Tibial nerve (tissue), 4 donors: ENCODE results near the gene KIAA0040. TPM values are rescaled to one million over a fixed set of nuclear protein-coding genes. Genes with fewer than 3 reads are reported as not detected.

Source experiments
- DNase-seq, 2 donors: peaks; one replicate each; pipeline ENCODE4 v3.0.0-alpha.2; 2019; ENCODE audit warnings: low spot score in 2 of 2
- H3K27ac ChIP-seq, 4 donors: fragments of 200-600 bp; sonication (generic) in 3 of 4; one replicate each; pipeline ENCODE4 v1.5.1; 2017 to 2019; ENCODE audit warnings: mild to moderate bottlenecking in 1 of 4
- H3K27me3 ChIP-seq, 2 donors: fragments of 200-600 bp; sonication (generic) in 1 of 2; one replicate each; pipeline versions ENCODE4 v1.5.1 to v1.6.0; 2017 to 2019
- H3K36me3 ChIP-seq, 3 donors: fragments of 200-600 bp; sonication (generic); one replicate each; pipeline ENCODE4 v1.5.1; 2018 to 2019
- H3K4me1 ChIP-seq, 4 donors: fragments of 200-600 bp; sonication (generic) in 3 of 4; one replicate each; pipeline ENCODE4 v1.5.1; 2017 to 2019
- H3K4me3 ChIP-seq, 4 donors: fragments of 200-600 bp; sonication (generic) in 3 of 4; one replicate each; pipeline ENCODE4 v1.5.1; 2017 to 2019; ENCODE audit warnings: mild to moderate bottlenecking in 1 of 4, moderate library complexity in 1 of 4
- H3K9me3 ChIP-seq, 4 donors: fragments of 200-600 bp; sonication (generic) in 3 of 4; one replicate each; pipeline ENCODE4 v1.5.1; 2017 to 2019
- EP300 ChIP-seq, 2 donors: sonication (generic); formaldehyde crosslinking; IDR thresholded peaks; one replicate each; pipeline ENCODE4 v1.6.1; 2017; ENCODE audit warnings: antibody characterized with exemption in 2 of 2, mild to moderate bottlenecking in 1 of 2
- POLR2A ChIP-seq, 2 donors: fragments of 450-650 bp; IDR thresholded peaks; one replicate each; pipeline ENCODE4 v1.6.1; 2017; ENCODE audit warnings: antibody characterized with exemption in 2 of 2, mild to moderate bottlenecking in 2 of 2, moderate library complexity in 2 of 2
- WGBS, 2 donors: methylation state at CpG; one replicate each; pipeline ENCODE4 v1.1.5; 2018; 5-methylcytosine and 5-hydroxymethylcytosine counted together
- total RNA-seq, 4 donors: library from RNA; depleted of rRNA; stranded (reverse); fragments of >200 nt; gene quantifications; one replicate each; pipeline ENCODE4 v1.1.0, GENCODE V29; 2016
- TF ChIP-seq, protein P1 (sequence below), 5 experiments: fragments of 200-600 bp in 3 of 5; fragments of 450-650 bp in 2 of 5; sonication (generic) in 3 of 5; IDR thresholded peaks; one replicate each; pipeline ENCODE4 v1.5.1; 2016 to 2019; ENCODE audit warnings: antibody characterized with exemption in 5 of 5, mild to moderate bottlenecking in 3 of 5, moderate library complexity in 2 of 5

KIAA0040 gene
- total RNA-seq, 4 donors from 2014 or later, result 16.9 to 28.8 (median 20.3) TPM

- Histone ChIP-seq H3K4me1 (peaks cover 0 to 18% (median 8%) of the 10 kb centered on the region in 4 donors), H3K9me3 (no peaks in the 10 kb centered on the region), H3K4me3 (no peak overlapping the region), H3K27ac (peak overlapping the region in 1 of 4 donors; percentile 18), H3K27me3 (no peaks in the 10 kb centered on the region), H3K36me3 (no peaks in the 10 kb centered on the region)
- TF ChIP-seq EP300 (IDR thresholded peaks at IDR 0.05) (no peak), POLR2A (IDR thresholded peaks at IDR 0.05) (no peak)
- TF ChIP-seq, protein P1, sequence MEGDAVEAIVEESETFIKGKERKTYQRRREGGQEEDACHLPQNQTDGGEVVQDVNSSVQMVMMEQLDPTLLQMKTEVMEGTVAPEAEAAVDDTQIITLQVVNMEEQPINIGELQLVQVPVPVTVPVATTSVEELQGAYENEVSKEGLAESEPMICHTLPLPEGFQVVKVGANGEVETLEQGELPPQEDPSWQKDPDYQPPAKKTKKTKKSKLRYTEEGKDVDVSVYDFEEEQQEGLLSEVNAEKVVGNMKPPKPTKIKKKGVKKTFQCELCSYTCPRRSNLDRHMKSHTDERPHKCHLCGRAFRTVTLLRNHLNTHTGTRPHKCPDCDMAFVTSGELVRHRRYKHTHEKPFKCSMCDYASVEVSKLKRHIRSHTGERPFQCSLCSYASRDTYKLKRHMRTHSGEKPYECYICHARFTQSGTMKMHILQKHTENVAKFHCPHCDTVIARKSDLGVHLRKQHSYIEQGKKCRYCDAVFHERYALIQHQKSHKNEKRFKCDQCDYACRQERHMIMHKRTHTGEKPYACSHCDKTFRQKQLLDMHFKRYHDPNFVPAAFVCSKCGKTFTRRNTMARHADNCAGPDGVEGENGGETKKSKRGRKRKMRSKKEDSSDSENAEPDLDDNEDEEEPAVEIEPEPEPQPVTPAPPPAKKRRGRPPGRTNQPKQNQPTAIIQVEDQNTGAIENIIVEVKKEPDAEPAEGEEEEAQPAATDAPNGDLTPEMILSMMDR (IDR thresholded peaks at IDR 0.05), result no peak
- no peak for DNase-seq
- 14 to 32% methylated on average over 1 of the region's 1 CpG for WGBS, 2 donors
These were observed 60.1 kb downstream of the KIAA0040 start for GRCh38 chr1:175132436-175132835.

- no peak overlapping the region for H3K4me3 ChIP-seq
- peaks cover 0 to 18% (median 8%) of the 10 kb centered on the region in 4 donors for H3K4me1 ChIP-seq
- 37 to 46% methylated on average over 1 of the region's 1 CpG for WGBS, 2 donors
- no peaks in the 10 kb centered on the region for H3K36me3 ChIP-seq
- H3K9me3 ChIP-seq, result no peaks in the 10 kb centered on the region
- H3K27me3 ChIP-seq, result no peaks in the 10 kb centered on the region
- no peak for DNase-seq
- H3K27ac ChIP-seq, result peak overlapping the region in 2 of 4 donors; percentile 20 to 50
- TF ChIP-seq EP300 (IDR thresholded peaks at IDR 0.05), result no peak
These were observed 61.5 kb downstream of the KIAA0040 start for GRCh38 chr1:175131095-175131494.

- no peak overlapping the region for H3K27ac ChIP-seq
- peaks cover 0 to 18% (median 8%) of the 10 kb centered on the region in 4 donors for H3K4me1 ChIP-seq
- H3K36me3 ChIP-seq, result no peaks in the 10 kb centered on the region
- TF ChIP-seq EP300 (IDR thresholded peaks at IDR 0.05) (no peak), POLR2A (IDR thresholded peaks at IDR 0.05) (no peak)
- TF ChIP-seq, protein P1 (IDR thresholded peaks at IDR 0.05), result no peak
- DNase-seq, result no peak
- no peaks in the 10 kb centered on the region for H3K27me3 ChIP-seq
- no peak overlapping the region for H3K4me3 ChIP-seq
- 60 to 74% methylated on average over 2 of the region's 2 CpGs for WGBS, 2 donors
- no peaks in the 10 kb centered on the region for H3K9me3 ChIP-seq
These were observed 61.9 kb downstream of the KIAA0040 start for GRCh38 chr1:175130649-175131045.

DNA sequence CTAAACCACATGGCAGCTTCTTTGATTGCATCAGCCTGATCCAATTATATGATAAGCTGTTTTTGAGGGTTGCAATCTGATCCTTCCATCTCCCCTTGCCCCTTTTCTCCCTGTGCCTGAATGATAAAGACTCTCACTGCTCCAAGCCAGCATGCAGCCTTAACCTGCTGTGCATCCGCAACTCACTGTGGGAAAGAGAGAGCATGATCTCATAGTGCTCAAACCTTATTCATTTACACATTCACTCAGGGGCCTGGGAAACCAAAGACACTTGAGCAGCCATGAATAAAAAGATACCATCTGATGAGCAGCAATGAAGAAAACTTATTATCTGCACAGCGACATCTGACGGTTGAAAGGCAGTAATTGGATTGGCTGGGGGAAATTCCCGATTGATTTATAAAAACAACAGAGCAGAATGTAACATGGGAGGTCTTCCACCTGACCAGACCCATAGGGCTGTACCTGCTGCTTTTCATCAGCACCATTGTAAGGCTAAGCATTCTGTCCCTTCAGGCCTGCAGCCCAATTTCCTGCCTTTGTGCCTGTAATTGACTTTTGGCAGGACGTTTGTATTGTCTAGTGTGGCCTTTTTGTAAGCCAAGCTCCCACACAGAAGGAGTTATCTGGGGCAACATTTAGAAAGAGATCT lies 62.5 kb downstream of the KIAA0040 start:
- no peaks in the 10 kb centered on the region for H3K27me3 ChIP-seq

GRCh38 chr1:175129644-175129996 lies 63.0 kb downstream of the KIAA0040 start:
- DNase-seq, result no peak
- no peak overlapping the region for H3K4me3 ChIP-seq
- 43 to 50% methylated on average over 2 of the region's 2 CpGs for WGBS, 2 donors
- H3K36me3 ChIP-seq, result no peaks in the 10 kb centered on the region
- peaks cover 0 to 25% (median 8%) of the 10 kb centered on the region in 4 donors for H3K4me1 ChIP-seq
- H3K27me3 ChIP-seq, result no peaks in the 10 kb centered on the region
- peak overlapping the region in 1 of 4 donors; percentile 13 for H3K27ac ChIP-seq
- no peaks in the 10 kb centered on the region for H3K9me3 ChIP-seq
- TF ChIP-seq EP300 (IDR thresholded peaks at IDR 0.05) (no peak), POLR2A (IDR thresholded peaks at IDR 0.05) (no peak)
- TF ChIP-seq, protein P1 (IDR thresholded peaks at IDR 0.05), result no peak

More for the DNA sequence above, 62.5 kb downstream of the KIAA0040 start:
- H3K4me3 ChIP-seq, result no peak overlapping the region
- 37 to 46% methylated on average over 5 of the region's 5 CpGs for WGBS, 2 donors
- peak overlapping the region in 1 of 4 donors; percentile 42 for H3K27ac ChIP-seq
- TF ChIP-seq POLR2A (IDR thresholded peaks at IDR 0.05), result no peak
- TF ChIP-seq EP300 (IDR thresholded peaks at IDR 0.05), result no peak
- H3K4me1 ChIP-seq, result peaks cover 0 to 21% (median 8%) of the 10 kb centered on the region in 4 donors
- DNase-seq, result no peak
- H3K36me3 ChIP-seq, result no peaks in the 10 kb centered on the region
- H3K9me3 ChIP-seq, result no peaks in the 10 kb centered on the region

DNA sequence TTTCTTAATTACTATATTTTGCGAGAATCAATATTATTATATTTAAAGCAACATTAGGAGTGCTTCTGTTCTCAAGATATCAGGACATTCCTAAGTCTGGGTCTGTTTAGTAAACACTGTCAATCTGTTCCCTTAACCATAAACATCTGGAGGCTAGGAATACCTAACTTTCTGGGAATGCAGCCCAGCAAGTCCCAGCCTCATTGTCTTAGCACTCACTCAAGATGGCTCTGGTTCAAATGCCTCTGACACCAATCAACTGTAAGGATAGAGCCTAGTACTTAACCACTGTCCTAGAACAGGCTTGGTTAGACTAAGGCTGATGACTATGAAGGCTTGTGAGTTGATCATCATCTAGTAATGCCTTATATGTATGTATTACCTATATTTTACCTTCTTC lies 63.4 kb downstream of the KIAA0040 start:
- peak overlapping the region in 1 of 4 donors; percentile 13 for H3K27ac ChIP-seq

More for the DNA sequence above, 63.4 kb downstream of the KIAA0040 start:
- DNase-seq, result no peak
- H3K4me1 ChIP-seq, result peaks cover 0 to 25% (median 8%) of the 10 kb centered on the region in 4 donors
- H3K36me3 ChIP-seq, result no peaks in the 10 kb centered on the region
- no peak for TF ChIP-seq POLR2A (IDR thresholded peaks at IDR 0.05)
- TF ChIP-seq EP300 (IDR thresholded peaks at IDR 0.05), result no peak
- TF ChIP-seq, protein P1 (IDR thresholded peaks at IDR 0.05), result no peak
- 73 to 84% methylated on average over 1 of the region's 1 CpG for WGBS, 2 donors
- H3K9me3 ChIP-seq, result no peaks in the 10 kb centered on the region
- H3K27me3 ChIP-seq, result no peaks in the 10 kb centered on the region
- H3K4me3 ChIP-seq, result no peak overlapping the region
